Measurements from ENCODE around the gene ADH6. TPM values are rescaled to one million over a fixed set of nuclear protein-coding genes. Genes with fewer than 3 reads are reported as not detected.
"Not testable (repeated sequence)": the region's sequence is repeated elsewhere in the genome, so short reads cannot be mapped to it uniquely, and the experiment has no call there.

Gene ADH6
- total and polyA plus RNA-seq, 3 donors from 2014 or later: 0.16 to 0.62 (median 0.42) TPM

GRCh38 chr4:99234331-99235010 lies 15.4 kb upstream of the ADH6 start:
- no peaks in the 10 kb centered on the region for H3K4me1 ChIP-seq
- no peaks in the 10 kb centered on the region for H3K27me3 ChIP-seq
- WGBS, 2 donors: 40 to 42% methylated on average over 2 of the region's 2 CpGs
- no peak for DNase-seq
- no peaks in the 10 kb centered on the region for H3K36me3 ChIP-seq (ENCODE audit: low read depth, missing control alignments)
- H3K27ac ChIP-seq: no peak overlapping the region
- no peak overlapping the region for H3K4me3 ChIP-seq
- TF ChIP-seq CTCF (IDR thresholded peaks at IDR 0.05) (no peak), POLR2A (IDR thresholded peaks at IDR 0.05) (no peak)
- intact Hi-C loops (cut with DNase I; ENCODE audit: low total_unique reads): no loop called here
- H3K9me3 ChIP-seq: no peaks in the 10 kb centered on the region

GRCh38 chr4:99233397-99233796 lies 14.4 kb upstream of the ADH6 start:
- H3K4me1 ChIP-seq; intact Hi-C loops (cut with DNase I; ENCODE audit: low total_unique reads); DNase-seq; H3K9me3 ChIP-seq; H3K27ac ChIP-seq; H3K36me3 ChIP-seq (ENCODE audit: low read depth, missing control alignments); H3K27me3 ChIP-seq; H3K4me3 ChIP-seq: not testable (repeated sequence)
- WGBS, 2 donors: 90 to 98% methylated on average over 2 of the region's 2 CpGs

GRCh38 chr4:99228706-99229105 lies 9.7 kb upstream of the ADH6 start:
- WGBS, 2 donors: 0 to 75% methylated on average over 1 of the region's 1 CpG
- H3K27ac ChIP-seq; intact Hi-C loops (cut with DNase I; ENCODE audit: low total_unique reads); H3K9me3 ChIP-seq; H3K36me3 ChIP-seq (ENCODE audit: low read depth, missing control alignments); DNase-seq; H3K4me3 ChIP-seq; H3K4me1 ChIP-seq; H3K27me3 ChIP-seq: not testable (repeated sequence)

- H3K36me3 ChIP-seq (ENCODE audit: low read depth, missing control alignments); H3K9me3 ChIP-seq; H3K4me1 ChIP-seq; H3K4me3 ChIP-seq; DNase-seq; intact Hi-C loops (cut with DNase I; ENCODE audit: low total_unique reads); H3K27me3 ChIP-seq; H3K27ac ChIP-seq: not testable (repeated sequence)
- 84% methylated on average over 4 of the region's 4 CpGs for WGBS, 2 donors
Observed at GRCh38 chr4:99227646-99228045, 8.6 kb upstream of the ADH6 start.

- intact Hi-C loops (cut with DNase I; ENCODE audit: low total_unique reads): no loop called here
- H3K27me3 ChIP-seq: no peaks in the 10 kb centered on the region
- H3K9me3 ChIP-seq: no peaks in the 10 kb centered on the region
- WGBS, 2 donors: 22 to 31% methylated on average over 1 of the region's 1 CpG
- no peak overlapping the region for H3K4me3 ChIP-seq
- no peaks in the 10 kb centered on the region for H3K36me3 ChIP-seq (ENCODE audit: low read depth, missing control alignments)
- H3K27ac ChIP-seq: no peak overlapping the region
- H3K4me1 ChIP-seq: no peaks in the 10 kb centered on the region
- TF ChIP-seq POLR2A (IDR thresholded peaks at IDR 0.05) (no peak), CTCF (IDR thresholded peaks at IDR 0.05) (no peak)
- DNase-seq: no peak
Observed at GRCh38 chr4:99221980-99222379, 2.9 kb upstream of the ADH6 start.

GRCh38 chr4:99219479-99219878 lies 433 bp upstream of the ADH6 start:
- no peaks in the 10 kb centered on the region for H3K27me3 ChIP-seq
- intact Hi-C loops (cut with DNase I; ENCODE audit: low total_unique reads): no loop called here
- 75 to 82% methylated on average over 1 of the region's 1 CpG for WGBS, 2 donors

More at GRCh38 chr4:99219479-99219878, 433 bp upstream of the ADH6 start:
- no peaks in the 10 kb centered on the region for H3K4me1 ChIP-seq
- no peaks in the 10 kb centered on the region for H3K36me3 ChIP-seq (ENCODE audit: low read depth, missing control alignments)
- no peak overlapping the region for H3K27ac ChIP-seq
- TF ChIP-seq POLR2A (IDR thresholded peaks at IDR 0.05) (no peak), CTCF (IDR thresholded peaks at IDR 0.05) (no peak)
- H3K4me3 ChIP-seq: no peak overlapping the region
- H3K9me3 ChIP-seq: no peaks in the 10 kb centered on the region
- DNase-seq: no peak

All from testis (tissue), 3 donors.